ENCODE measurements around the gene SERPINA6.
"Not testable (repeated sequence)": the region's sequence is repeated elsewhere in the genome, so short reads cannot be mapped to it uniquely, and the experiment has no call there.

SERPINA6 gene

GRCh38 chr14:94291906-94292525, 31.1 kb downstream of the SERPINA6 start:
- DNase-seq (ENCODE audit: low read depth), result no peak

GRCh38 chr14:94291159-94291905, 31.8 kb downstream of the SERPINA6 start:
- no peak for DNase-seq (ENCODE audit: low read depth)

- DNase-seq (ENCODE audit: low read depth), result no peak
Measured at GRCh38 chr14:94290197-94290596, 32.9 kb downstream of the SERPINA6 start.

GRCh38 chr14:94288610-94289465, 34.3 kb downstream of the SERPINA6 start:
- no peak for DNase-seq (ENCODE audit: low read depth)

- no peak for DNase-seq (ENCODE audit: low read depth)
Measured at GRCh38 chr14:94285158-94285557, 38.0 kb downstream of the SERPINA6 start.

GRCh38 chr14:94284221-94284620, 38.9 kb downstream of the SERPINA6 start:
- no peak for DNase-seq (ENCODE audit: low read depth)

- no peak for DNase-seq (ENCODE audit: low read depth)
Measured at GRCh38 chr14:94282991-94283723, 40.0 kb downstream of the SERPINA6 start.

GRCh38 chr14:94278731-94279130, 44.4 kb downstream of the SERPINA6 start:
- no peak for DNase-seq (ENCODE audit: low read depth)

GRCh38 chr14:94276898-94277561, 46.1 kb downstream of the SERPINA6 start:
- DNase-seq (ENCODE audit: low read depth), result not testable (repeated sequence)

- DNase-seq (ENCODE audit: low read depth), result no peak
Measured at GRCh38 chr14:94269156-94269555, 54.0 kb downstream of the SERPINA6 start.

- DNase-seq (ENCODE audit: low read depth), result not testable (repeated sequence)
Measured at GRCh38 chr14:94268582-94268981, 54.6 kb downstream of the SERPINA6 start.

- DNase-seq (ENCODE audit: low read depth), result no peak
Measured at GRCh38 chr14:94267352-94267751, 55.8 kb downstream of the SERPINA6 start.

- DNase-seq (ENCODE audit: low read depth), result not testable (repeated sequence)
Measured at GRCh38 chr14:94264195-94264594, 58.9 kb downstream of the SERPINA6 start.
